MM.1S (cell line): Measurements from ENCODE around the gene MAZ.

ENCODE experiments used
- DNase-seq: peaks from one replicate; pipeline ENCODE4 v3.0.0-alpha.2; 2015
- H2AFZ ChIP-seq: fragments of 300-600 bp; sonication (generic); 2 replicates; pipeline ENCODE4 v1.6.0; 2016; ENCODE audit warnings: antibody characterized with exemption, low read length
- H3F3A ChIP-seq: fragments of 300-600 bp; sonication (generic); 2 replicates; pipeline ENCODE4 v1.6.1; 2016; ENCODE audit warnings: mild to moderate bottlenecking, antibody characterized with exemption, low read length, moderate library complexity, mixed read lengths; ENCODE audit not compliant: insufficient read depth
- H3K27ac ChIP-seq: fragments of 300-600 bp; sonication (generic); 2 replicates; pipeline ENCODE4 v1.5.1; 2016; ENCODE audit warnings: mild to moderate bottlenecking, low read length
- H3K27me3 ChIP-seq: fragments of 300-600 bp; sonication (generic); replicated peaks from 2 replicates; pipeline ENCODE4 v1.6.0; 2016; ENCODE audit warnings: low read length; ENCODE audit not compliant: insufficient read depth
- H3K36me3 ChIP-seq: fragments of 300-600 bp; sonication (generic); replicated peaks from 2 replicates; pipeline ENCODE4 v1.6.1; 2016; ENCODE audit warnings: mild to moderate bottlenecking, low read length, mixed read lengths; ENCODE audit not compliant: insufficient read depth
- H3K4me1 ChIP-seq: fragments of 300-600 bp; sonication (generic); 2 replicates; pipeline ENCODE4 v1.6.1; 2016; ENCODE audit warnings: low read length, mixed read lengths
- H3K4me2 ChIP-seq: fragments of 300-600 bp; sonication (generic); 2 replicates; pipeline ENCODE4 v1.6.0; 2016; ENCODE audit warnings: low read depth, low read length
- H3K4me3 ChIP-seq: fragments of 300-600 bp; sonication (generic); 2 replicates; pipeline ENCODE4 v1.5.1; 2016; ENCODE audit warnings: low read length, mixed read lengths
- H3K79me2 ChIP-seq: fragments of 300-600 bp; sonication (generic); 2 replicates; pipeline ENCODE4 v1.6.1; 2016; ENCODE audit warnings: mixed run types, low read length, mixed read lengths
- H3K9ac ChIP-seq: fragments of 300-600 bp; sonication (generic); 2 replicates; pipeline ENCODE4 v1.6.1; 2016; ENCODE audit warnings: low read length, mixed read lengths
- H3K9me2 ChIP-seq: fragments of 300-600 bp; sonication (generic); replicated peaks from 2 replicates; pipeline ENCODE4 v1.6.1; 2016; ENCODE audit warnings: mild to moderate bottlenecking, low read length, mixed read lengths; ENCODE audit not compliant: insufficient read depth
- H3K9me3 ChIP-seq: fragments of 300-600 bp; sonication (generic); replicated peaks from 2 replicates; pipeline ENCODE4 v1.6.1; 2016; ENCODE audit warnings: mild to moderate bottlenecking, low read length, mixed read lengths; ENCODE audit not compliant: insufficient read depth
- H4K20me1 ChIP-seq: fragments of 300-600 bp; sonication (generic); 2 replicates; pipeline ENCODE4 v1.6.1; 2016; ENCODE audit warnings: mild to moderate bottlenecking, low read length, moderate library complexity, mixed read lengths; ENCODE audit not compliant: insufficient read depth
- EZH2 ChIP-seq: fragments of 300-600 bp; sonication (generic); optimal IDR thresholded peaks from 2 replicates; pipeline ENCODE3; 2017; ENCODE audit warnings: low read depth, mild to moderate bottlenecking, antibody characterized with exemption, low read length, mixed read lengths
- EZH2phosphoT487 ChIP-seq: fragments of 300-600 bp; sonication (generic); IDR thresholded peaks from 2 replicates; pipeline ENCODE4 v1.6.1; 2018; ENCODE audit warnings: antibody characterized with exemption, low read length
- TF ChIP-seq, protein P1 (sequence below): fragments of 300-600 bp; sonication (generic); IDR thresholded peaks from 2 replicates; pipeline ENCODE4 v1.5.1; 2016; ENCODE audit warnings: antibody characterized with exemption, low read length, mixed read lengths

The MAZ gene

DNA sequence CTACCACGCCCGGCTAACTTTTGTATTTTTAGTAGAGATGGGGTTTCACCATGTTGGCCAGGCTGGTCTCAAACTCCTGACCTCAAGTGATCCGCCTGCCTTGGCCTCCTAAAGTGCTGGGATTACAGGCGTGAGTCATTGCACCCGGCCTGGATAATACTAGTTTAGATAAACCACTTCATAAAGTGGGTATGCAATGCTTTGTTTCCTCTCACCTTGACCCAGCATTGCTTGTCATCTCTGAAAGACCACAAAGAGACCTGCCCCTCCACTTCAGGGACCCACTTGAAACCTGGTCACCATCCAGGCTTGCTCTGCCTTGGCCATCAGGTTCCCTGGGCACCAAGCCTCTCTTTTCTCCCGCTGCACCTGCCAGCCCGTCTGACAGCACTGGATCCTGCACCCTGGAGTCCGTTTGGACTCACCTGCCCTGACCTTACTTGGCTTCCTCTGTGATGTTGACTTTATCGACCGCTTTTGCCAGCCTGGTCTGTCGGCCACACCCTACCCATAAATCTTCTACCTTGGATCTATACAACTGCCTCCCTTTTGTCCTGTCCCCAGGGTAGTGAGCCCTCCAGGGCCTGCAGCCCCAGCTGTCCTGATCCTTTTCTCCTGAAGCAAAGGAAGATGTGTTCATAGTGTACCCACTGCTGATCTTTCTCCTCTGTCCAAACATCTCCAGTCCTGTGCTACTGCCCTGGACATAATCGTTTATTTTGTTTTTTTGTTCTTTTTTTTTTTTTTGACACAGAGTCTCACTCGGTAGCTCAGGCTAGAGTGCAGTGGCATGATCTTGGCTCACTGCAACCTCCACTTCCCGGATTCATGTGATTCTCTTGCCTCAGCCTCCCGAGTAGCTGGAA, 40.9 kb upstream of the MAZ start:
- no peaks in the 10 kb centered on the region for H3K9me3 ChIP-seq
- no peak overlapping the region for H3K4me2 ChIP-seq
- DNase-seq: no peak
- TF ChIP-seq, protein P1, sequence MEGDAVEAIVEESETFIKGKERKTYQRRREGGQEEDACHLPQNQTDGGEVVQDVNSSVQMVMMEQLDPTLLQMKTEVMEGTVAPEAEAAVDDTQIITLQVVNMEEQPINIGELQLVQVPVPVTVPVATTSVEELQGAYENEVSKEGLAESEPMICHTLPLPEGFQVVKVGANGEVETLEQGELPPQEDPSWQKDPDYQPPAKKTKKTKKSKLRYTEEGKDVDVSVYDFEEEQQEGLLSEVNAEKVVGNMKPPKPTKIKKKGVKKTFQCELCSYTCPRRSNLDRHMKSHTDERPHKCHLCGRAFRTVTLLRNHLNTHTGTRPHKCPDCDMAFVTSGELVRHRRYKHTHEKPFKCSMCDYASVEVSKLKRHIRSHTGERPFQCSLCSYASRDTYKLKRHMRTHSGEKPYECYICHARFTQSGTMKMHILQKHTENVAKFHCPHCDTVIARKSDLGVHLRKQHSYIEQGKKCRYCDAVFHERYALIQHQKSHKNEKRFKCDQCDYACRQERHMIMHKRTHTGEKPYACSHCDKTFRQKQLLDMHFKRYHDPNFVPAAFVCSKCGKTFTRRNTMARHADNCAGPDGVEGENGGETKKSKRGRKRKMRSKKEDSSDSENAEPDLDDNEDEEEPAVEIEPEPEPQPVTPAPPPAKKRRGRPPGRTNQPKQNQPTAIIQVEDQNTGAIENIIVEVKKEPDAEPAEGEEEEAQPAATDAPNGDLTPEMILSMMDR: no peak
- TF ChIP-seq EZH2phosphoT487: no peak
- TF ChIP-seq EZH2: no peak
- no peaks in the 10 kb centered on the region for H3K27me3 ChIP-seq
- H3K4me3 ChIP-seq: no peak overlapping the region
- H3K9ac ChIP-seq: no peak overlapping the region
- H4K20me1 ChIP-seq: no peaks in the 10 kb centered on the region
- H3F3A ChIP-seq: no peaks in the 10 kb centered on the region
- H3K79me2 ChIP-seq: no peaks in the 10 kb centered on the region
- no peak overlapping the region for H2AFZ ChIP-seq
- no peaks in the 10 kb centered on the region for H3K4me1 ChIP-seq
- no peak overlapping the region for H3K27ac ChIP-seq
- no peaks in the 10 kb centered on the region for H3K36me3 ChIP-seq
- H3K9me2 ChIP-seq: no peaks in the 10 kb centered on the region

DNA sequence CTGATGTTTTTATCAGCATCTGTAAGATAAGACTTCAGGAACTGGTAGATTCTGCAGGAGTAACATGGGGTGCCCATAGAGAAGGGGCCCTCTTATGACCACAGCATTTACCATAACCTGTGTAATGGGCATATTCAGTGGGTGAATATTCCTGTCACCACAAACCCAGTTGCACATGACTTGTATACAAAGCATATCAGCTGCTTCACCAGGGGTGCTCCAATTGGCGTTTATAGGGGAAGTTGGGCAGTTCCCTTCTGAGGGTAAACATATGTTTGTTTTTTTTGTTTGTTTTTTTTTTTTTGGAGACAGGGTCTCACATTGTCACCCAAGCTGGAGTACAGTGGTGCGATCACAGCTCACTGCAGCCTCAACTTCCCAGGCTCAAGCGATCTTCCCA, 39.8 kb upstream of the MAZ start:
- Histone ChIP-seq H3K4me1 (no peaks in the 10 kb centered on the region), H3K79me2 (no peaks in the 10 kb centered on the region), H3K4me3 (no peak overlapping the region), H4K20me1 (no peaks in the 10 kb centered on the region), H3K27me3 (no peaks in the 10 kb centered on the region), H3K4me2 (no peak overlapping the region), H3K36me3 (no peaks in the 10 kb centered on the region), H3K27ac (no peak overlapping the region), H2AFZ (no peak overlapping the region), H3K9me2 (no peaks in the 10 kb centered on the region), H3F3A (no peaks in the 10 kb centered on the region), H3K9me3 (no peaks in the 10 kb centered on the region), H3K9ac (no peak overlapping the region)
- no peak for DNase-seq
- TF ChIP-seq EZH2phosphoT487 (no peak), EZH2 (no peak)
- TF ChIP-seq, protein P1: no peak

DNA sequence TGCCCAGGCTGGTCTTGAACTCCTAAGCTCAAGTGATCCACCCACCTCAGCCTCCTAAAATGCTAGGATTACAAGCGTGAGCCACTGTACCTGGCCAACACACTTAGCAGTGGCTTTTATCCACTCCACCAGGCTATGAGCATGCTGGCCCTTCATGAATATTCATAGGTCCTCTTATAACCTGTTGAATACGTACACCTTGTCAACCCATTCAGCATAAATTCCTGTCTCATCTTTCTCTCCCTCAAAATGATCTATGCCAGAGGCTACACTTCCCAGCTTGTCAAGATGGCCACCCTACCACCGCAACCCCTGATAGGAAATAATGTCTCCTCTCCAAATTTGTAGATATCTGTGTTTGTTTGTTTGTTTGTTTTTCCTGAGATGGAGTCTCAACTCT, 39.3 kb upstream of the MAZ start:
- no peaks in the 10 kb centered on the region for H3K4me1 ChIP-seq
- DNase-seq: no peak
- no peaks in the 10 kb centered on the region for H3K9me2 ChIP-seq
- H3K4me2 ChIP-seq: no peak overlapping the region
- no peaks in the 10 kb centered on the region for H3F3A ChIP-seq
- H3K27ac ChIP-seq: no peak overlapping the region
- no peak overlapping the region for H3K9ac ChIP-seq
- no peaks in the 10 kb centered on the region for H3K9me3 ChIP-seq
- no peak overlapping the region for H3K4me3 ChIP-seq
- H3K36me3 ChIP-seq: no peaks in the 10 kb centered on the region
- TF ChIP-seq EZH2phosphoT487: no peak
- TF ChIP-seq, protein P1: no peak
- TF ChIP-seq EZH2: no peak
- H3K27me3 ChIP-seq: no peaks in the 10 kb centered on the region
- no peaks in the 10 kb centered on the region for H4K20me1 ChIP-seq
- no peak overlapping the region for H2AFZ ChIP-seq
- no peaks in the 10 kb centered on the region for H3K79me2 ChIP-seq
